22Rv1 (cell line): Measurements from ENCODE around the gene PHIP.

ENCODE experiments used
- ZFX ChIP-seq: fragments of 450-650 bp; IDR thresholded peaks from 2 replicates; pipeline ENCODE4 v1.6.1; 2017; ENCODE audit warnings: antibody characterized with exemption, borderline replicate concordance
- TF ChIP-seq, protein P1 (sequence below): fragments of 450-650 bp; IDR thresholded peaks from 2 replicates; pipeline ENCODE4 v1.5.1; 2017; ENCODE audit warnings: mild to moderate bottlenecking

DNA sequence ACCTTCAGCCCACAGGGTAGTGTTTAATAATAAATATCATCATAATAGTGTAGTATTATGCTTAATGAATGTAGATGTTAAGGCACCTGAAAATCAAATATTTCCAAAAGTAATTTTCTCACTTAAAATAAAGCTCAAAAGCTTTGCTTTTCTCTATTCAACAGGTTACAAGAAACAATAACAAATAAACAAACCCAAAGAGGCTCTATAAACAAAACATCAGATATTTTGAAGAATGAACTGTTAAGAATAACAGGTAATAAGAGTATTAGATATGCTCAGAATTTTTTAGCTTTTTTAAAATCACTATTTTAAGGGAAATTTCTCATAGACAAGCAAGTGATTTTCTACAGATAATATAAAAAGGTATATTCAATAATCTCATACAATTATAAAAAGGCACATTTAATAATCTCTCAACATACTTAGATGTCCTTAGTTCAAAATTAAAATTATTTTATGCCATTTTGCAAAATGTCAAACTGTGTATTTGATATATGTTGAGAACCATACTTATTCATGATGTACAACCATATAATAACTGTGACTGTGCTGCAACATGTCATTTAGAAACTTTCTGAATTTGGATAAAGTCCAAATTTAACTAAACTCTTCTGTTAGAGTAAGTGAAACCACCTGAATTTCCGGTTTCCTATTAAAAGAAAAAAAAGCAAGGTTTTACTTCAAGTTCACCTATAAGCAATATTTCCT, 35.8 kb downstream of the PHIP start:
- TF ChIP-seq, protein P1, sequence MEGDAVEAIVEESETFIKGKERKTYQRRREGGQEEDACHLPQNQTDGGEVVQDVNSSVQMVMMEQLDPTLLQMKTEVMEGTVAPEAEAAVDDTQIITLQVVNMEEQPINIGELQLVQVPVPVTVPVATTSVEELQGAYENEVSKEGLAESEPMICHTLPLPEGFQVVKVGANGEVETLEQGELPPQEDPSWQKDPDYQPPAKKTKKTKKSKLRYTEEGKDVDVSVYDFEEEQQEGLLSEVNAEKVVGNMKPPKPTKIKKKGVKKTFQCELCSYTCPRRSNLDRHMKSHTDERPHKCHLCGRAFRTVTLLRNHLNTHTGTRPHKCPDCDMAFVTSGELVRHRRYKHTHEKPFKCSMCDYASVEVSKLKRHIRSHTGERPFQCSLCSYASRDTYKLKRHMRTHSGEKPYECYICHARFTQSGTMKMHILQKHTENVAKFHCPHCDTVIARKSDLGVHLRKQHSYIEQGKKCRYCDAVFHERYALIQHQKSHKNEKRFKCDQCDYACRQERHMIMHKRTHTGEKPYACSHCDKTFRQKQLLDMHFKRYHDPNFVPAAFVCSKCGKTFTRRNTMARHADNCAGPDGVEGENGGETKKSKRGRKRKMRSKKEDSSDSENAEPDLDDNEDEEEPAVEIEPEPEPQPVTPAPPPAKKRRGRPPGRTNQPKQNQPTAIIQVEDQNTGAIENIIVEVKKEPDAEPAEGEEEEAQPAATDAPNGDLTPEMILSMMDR: no peak
- TF ChIP-seq ZFX: no peak
